IPS-18c (cell line): ENCODE data around the gene UNKL.
"Not testable (repeated sequence)": the region's sequence is repeated elsewhere in the genome, so short reads cannot be mapped to it uniquely, and the experiment has no call there.

ENCODE experiments used
- H3K4me3 ChIP-seq: 2 replicates; pipeline ENCODE4 v1.7.0; 2013; ENCODE audit warnings: low read depth, mild to moderate bottlenecking, low read length, moderate library complexity; ENCODE audit not compliant: insufficient read depth
- H3K9me3 ChIP-seq: one replicate; pipeline ENCODE4 v1.6.1; 2013; ENCODE audit warnings: mild to moderate bottlenecking, low read length, moderate library complexity; ENCODE audit not compliant: control insufficient read depth, insufficient read depth

Gene UNKL

GRCh38 chr16:1330931-1331711, 83.4 kb downstream of the UNKL start:
- Histone ChIP-seq H3K4me3 (peak overlapping the region; percentile 30), H3K9me3 (peaks cover 2% of the 10 kb centered on the region)

- H3K4me3 ChIP-seq, result no peak overlapping the region
- peaks cover 2% of the 10 kb centered on the region for H3K9me3 ChIP-seq
Observed at GRCh38 chr16:1330260-1330914, 84.1 kb downstream of the UNKL start.

- H3K4me3 ChIP-seq, H3K9me3 ChIP-seq: not testable (repeated sequence)
Observed at GRCh38 chr16:1328961-1329360, 85.5 kb downstream of the UNKL start.

GRCh38 chr16:1328136-1328535, 86.4 kb downstream of the UNKL start:
- not testable (repeated sequence) for H3K9me3 ChIP-seq, H3K4me3 ChIP-seq

GRCh38 chr16:1327619-1327947, 86.9 kb downstream of the UNKL start:
- Histone ChIP-seq H3K4me3 (no peak overlapping the region), H3K9me3 (peaks cover 2% of the 10 kb centered on the region)

- Histone ChIP-seq H3K9me3 (peaks cover 2% of the 10 kb centered on the region), H3K4me3 (no peak overlapping the region)
Observed at GRCh38 chr16:1326946-1327618, 87.4 kb downstream of the UNKL start.

GRCh38 chr16:1326391-1326790, 88.1 kb downstream of the UNKL start:
- H3K9me3 ChIP-seq, result peaks cover 2% of the 10 kb centered on the region
- no peak overlapping the region for H3K4me3 ChIP-seq

GRCh38 chr16:1325673-1326371, 88.7 kb downstream of the UNKL start:
- no peak overlapping the region for H3K4me3 ChIP-seq
- H3K9me3 ChIP-seq, result peaks cover 2% of the 10 kb centered on the region

GRCh38 chr16:1325261-1325660, 89.2 kb downstream of the UNKL start:
- peaks cover 2% of the 10 kb centered on the region for H3K9me3 ChIP-seq
- no peak overlapping the region for H3K4me3 ChIP-seq

GRCh38 chr16:1324286-1324826, 90.1 kb downstream of the UNKL start:
- Histone ChIP-seq H3K9me3 (no peaks in the 10 kb centered on the region), H3K4me3 (no peak overlapping the region)

- Histone ChIP-seq H3K4me3 (no peak overlapping the region), H3K9me3 (no peaks in the 10 kb centered on the region)
Observed at GRCh38 chr16:1323296-1324239, 90.9 kb downstream of the UNKL start.

- Histone ChIP-seq H3K9me3 (no peaks in the 10 kb centered on the region), H3K4me3 (no peak overlapping the region)
Observed at GRCh38 chr16:1322407-1322806, 92.1 kb downstream of the UNKL start.

- Histone ChIP-seq H3K4me3 (no peak overlapping the region), H3K9me3 (no peaks in the 10 kb centered on the region)
Observed at GRCh38 chr16:1320658-1321240, 93.8 kb downstream of the UNKL start.

GRCh38 chr16:1320097-1320496, 94.4 kb downstream of the UNKL start:
- Histone ChIP-seq H3K4me3 (no peak overlapping the region), H3K9me3 (no peaks in the 10 kb centered on the region)

GRCh38 chr16:1319041-1319440, 95.5 kb downstream of the UNKL start:
- no peak overlapping the region for H3K4me3 ChIP-seq
- H3K9me3 ChIP-seq, result no peaks in the 10 kb centered on the region

- Histone ChIP-seq H3K9me3 (no peaks in the 10 kb centered on the region), H3K4me3 (no peak overlapping the region)
Observed at GRCh38 chr16:1318268-1318545, 96.3 kb downstream of the UNKL start.
